H1 (cell line): Measurements from ENCODE around the gene PRR5L. TPM values are rescaled to one million over a fixed set of nuclear protein-coding genes. Genes with fewer than 3 reads are reported as not detected.

Experiments
- ASH2L ChIP-seq: fragments of 200-600, 300-600 bp; sonication (generic); IDR thresholded peaks from one replicate; pipeline ENCODE4 v1.7.1; 2017; ENCODE audit warnings: low read length
- CREB1 ChIP-seq: IDR thresholded peaks from 2 replicates; pipeline ENCODE4 v1.6.1; 2012; ENCODE audit warnings: inconsistent platforms
- JUND ChIP-seq: IDR thresholded peaks from 2 replicates; pipeline ENCODE4 v1.6.1; 2011; ENCODE audit warnings: mild to moderate bottlenecking, improper control_type of control experiment, low read length
- NRF1 ChIP-seq: IDR thresholded peaks from 2 replicates; pipeline ENCODE4 v1.6.1; 2011; ENCODE audit warnings: mild to moderate bottlenecking, low read depth, low read length, improper control_type of control experiment
- RBBP5 ChIP-seq: IDR thresholded peaks from 2 replicates; pipeline ENCODE4 v1.7.1; 2012; ENCODE audit warnings: low read depth, mild to moderate bottlenecking, inconsistent platforms, low read length, moderate library complexity, borderline replicate concordance
- SP1 ChIP-seq: IDR thresholded peaks from 2 replicates; pipeline ENCODE4 v1.6.1; 2011; ENCODE audit warnings: low read depth, low read length
- USF2 ChIP-seq: IDR thresholded peaks from 2 replicates; pipeline ENCODE4 v1.6.1; 2011; ENCODE audit warnings: low read length, improper control_type of control experiment
- polyA plus RNA-seq, 7 experiments: library from polyadenylated mRNA; depleted of rRNA in 3 of 7; stranded (reverse) in 5 of 7; unstranded in 2 of 7; fragments of >200 nt in 5 of 7; fragments of 200-250 nt in 2 of 7; gene quantifications; 1 replicate in 5 of 7; 2 replicates in 1 of 7; 4 replicates in 1 of 7; pipeline versions ENCODE4 v1.2.1 to v1.2.3, GENCODE V29; 2011 to 2013; ENCODE audit warnings: missing spikeins in 2 of 7, mixed read lengths in 2 of 7
- total RNA-seq: library from RNA; stranded (reverse); fragmentation: NEBNext Ultra II Directional; extraction: Animal tissue kit (Norgen Biotek cat#: 25700); gene quantifications from 2 replicates; pipeline ENCODE4 v1.2.1, GENCODE V29; 2021

PRR5L gene
- total and polyA plus RNA-seq, 2 of the 8 experiments (the other 6 are each of a cell fraction or from before 2014, with no cell fraction given) = 6.6 to 10.1 TPM

GRCh38 chr11:36469881-36470802 is 174.1 kb downstream of the PRR5L start (continued):
- no peak for TF ChIP-seq CREB1
- TF ChIP-seq NRF1 = no peak
- TF ChIP-seq ASH2L = no peak
- TF ChIP-seq USF2 = no peak
- TF ChIP-seq JUND = no peak
- TF ChIP-seq SP1 = no peak
- TF ChIP-seq RBBP5 = no peak
